AG10803 (cell line): Measurements from ENCODE around the gene PGC.

ENCODE experiments used
- DNase-seq: peaks from one replicate; pipeline ENCODE4 v3.0.0; 2010; ENCODE audit warnings: low read depth
- H3K4me3 ChIP-seq: 2 replicates; pipeline ENCODE4 v1.5.1; 2011; ENCODE audit warnings: mild to moderate bottlenecking, low read length, control low read depth
- TF ChIP-seq, protein P1 (sequence below): conservative IDR thresholded peaks from 2 replicates; pipeline ENCODE4 v1.5.1; 2011; ENCODE audit warnings: mild to moderate bottlenecking, low read length, control low read depth, inconsistent platforms

PGC gene

DNA sequence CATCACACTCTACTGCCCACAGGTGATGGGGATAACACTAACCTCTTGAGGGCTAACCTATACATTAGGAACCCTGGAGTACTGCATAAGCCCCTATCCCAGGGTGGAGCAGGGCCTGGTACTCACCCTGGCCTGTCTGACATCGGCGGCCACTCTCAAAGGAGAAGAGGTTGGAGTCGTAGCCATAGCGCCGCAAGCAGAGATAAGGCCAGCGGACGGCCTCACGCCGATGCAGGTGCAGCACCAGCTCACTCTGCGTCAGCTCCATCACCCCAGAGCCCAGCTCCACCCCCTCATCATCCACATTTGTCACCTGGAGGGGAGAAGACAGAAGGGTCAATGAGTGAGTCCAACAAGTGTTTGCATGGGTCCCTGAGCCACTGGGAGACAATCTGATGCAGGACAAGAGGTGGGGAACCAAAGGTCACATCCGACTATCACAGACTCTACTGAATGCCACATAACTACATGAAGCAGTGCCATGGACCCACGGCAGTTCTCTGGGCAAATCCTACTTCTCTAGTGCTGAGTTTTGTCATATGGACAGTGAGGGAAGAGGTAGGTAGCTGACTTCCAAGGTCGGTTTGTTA is 28.2 kb upstream of the PGC start:
- DNase-seq = no peak
- TF ChIP-seq, protein P1, sequence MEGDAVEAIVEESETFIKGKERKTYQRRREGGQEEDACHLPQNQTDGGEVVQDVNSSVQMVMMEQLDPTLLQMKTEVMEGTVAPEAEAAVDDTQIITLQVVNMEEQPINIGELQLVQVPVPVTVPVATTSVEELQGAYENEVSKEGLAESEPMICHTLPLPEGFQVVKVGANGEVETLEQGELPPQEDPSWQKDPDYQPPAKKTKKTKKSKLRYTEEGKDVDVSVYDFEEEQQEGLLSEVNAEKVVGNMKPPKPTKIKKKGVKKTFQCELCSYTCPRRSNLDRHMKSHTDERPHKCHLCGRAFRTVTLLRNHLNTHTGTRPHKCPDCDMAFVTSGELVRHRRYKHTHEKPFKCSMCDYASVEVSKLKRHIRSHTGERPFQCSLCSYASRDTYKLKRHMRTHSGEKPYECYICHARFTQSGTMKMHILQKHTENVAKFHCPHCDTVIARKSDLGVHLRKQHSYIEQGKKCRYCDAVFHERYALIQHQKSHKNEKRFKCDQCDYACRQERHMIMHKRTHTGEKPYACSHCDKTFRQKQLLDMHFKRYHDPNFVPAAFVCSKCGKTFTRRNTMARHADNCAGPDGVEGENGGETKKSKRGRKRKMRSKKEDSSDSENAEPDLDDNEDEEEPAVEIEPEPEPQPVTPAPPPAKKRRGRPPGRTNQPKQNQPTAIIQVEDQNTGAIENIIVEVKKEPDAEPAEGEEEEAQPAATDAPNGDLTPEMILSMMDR = no peak

DNA sequence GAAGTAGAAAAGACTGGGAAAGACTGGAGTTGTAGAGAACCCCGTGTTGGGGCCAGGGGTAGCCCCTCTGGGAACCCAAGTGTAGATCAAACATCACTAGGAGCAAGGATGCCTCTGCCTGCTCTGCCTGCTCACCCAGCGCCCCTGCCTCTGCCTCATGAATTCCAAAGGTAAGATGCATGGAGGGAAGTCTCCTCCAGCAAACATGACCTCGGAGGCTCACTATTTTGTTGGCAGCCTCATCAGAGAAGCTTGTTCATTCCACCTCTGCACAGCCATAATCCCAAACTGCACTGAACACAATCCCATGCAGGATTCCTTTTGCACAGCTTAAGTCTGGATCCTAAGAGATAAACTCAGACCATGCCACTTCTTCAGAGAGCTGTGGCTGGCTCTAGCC is 27.6 kb upstream of the PGC start:
- TF ChIP-seq, protein P1 = no peak
- no peak for DNase-seq
- no peak overlapping the region for H3K4me3 ChIP-seq

More for the DNA sequence above, 28.2 kb upstream of the PGC start:
- no peak overlapping the region for H3K4me3 ChIP-seq

DNA sequence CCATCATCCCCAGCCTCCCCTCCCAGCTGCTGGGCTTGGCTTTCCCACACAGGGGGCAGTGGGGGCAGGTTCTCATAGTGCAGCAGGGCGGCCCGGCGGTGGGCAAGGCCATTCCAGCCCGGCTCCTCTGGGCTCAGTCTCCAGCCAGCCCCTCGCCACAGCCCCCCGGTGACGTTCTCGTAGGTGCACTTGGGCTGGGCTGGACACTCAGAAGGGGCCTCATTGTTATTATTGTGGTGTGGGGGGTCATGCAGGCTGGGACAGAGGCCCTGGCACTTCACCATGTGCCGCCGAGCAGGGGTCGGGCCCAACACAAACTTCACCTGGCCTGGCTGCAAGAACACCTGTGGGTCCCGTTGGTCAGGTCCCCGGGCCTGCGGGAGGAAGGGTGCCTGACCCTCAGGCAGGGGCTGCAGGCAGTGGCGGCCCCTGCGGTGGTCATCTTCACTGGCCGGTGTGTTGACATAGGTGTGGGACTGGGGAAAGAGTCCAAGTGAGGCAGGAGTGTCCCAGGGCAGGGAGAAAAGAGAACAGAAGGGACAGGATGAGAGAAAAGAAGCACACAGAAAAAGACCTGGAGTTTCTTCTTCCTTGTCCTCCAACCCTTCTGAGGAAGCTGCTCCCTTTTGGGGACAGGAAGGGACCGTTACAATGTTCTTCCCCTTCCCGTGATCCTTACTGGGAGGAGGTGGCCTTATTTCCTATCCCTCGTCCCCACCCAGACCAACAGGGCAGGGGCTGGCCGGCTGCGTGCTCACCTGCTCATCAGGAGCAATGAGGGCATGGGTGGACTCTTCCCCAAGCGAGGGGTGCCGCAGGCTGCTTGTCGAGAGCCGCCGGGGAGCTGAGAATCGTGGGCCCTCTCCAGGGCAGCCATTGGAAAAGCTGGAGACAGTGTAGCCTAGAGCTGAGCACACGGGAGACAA is 24.1 kb upstream of the PGC start:
- TF ChIP-seq, protein P1 = no peak
- no peak overlapping the region for H3K4me3 ChIP-seq
- no peak for DNase-seq

DNA sequence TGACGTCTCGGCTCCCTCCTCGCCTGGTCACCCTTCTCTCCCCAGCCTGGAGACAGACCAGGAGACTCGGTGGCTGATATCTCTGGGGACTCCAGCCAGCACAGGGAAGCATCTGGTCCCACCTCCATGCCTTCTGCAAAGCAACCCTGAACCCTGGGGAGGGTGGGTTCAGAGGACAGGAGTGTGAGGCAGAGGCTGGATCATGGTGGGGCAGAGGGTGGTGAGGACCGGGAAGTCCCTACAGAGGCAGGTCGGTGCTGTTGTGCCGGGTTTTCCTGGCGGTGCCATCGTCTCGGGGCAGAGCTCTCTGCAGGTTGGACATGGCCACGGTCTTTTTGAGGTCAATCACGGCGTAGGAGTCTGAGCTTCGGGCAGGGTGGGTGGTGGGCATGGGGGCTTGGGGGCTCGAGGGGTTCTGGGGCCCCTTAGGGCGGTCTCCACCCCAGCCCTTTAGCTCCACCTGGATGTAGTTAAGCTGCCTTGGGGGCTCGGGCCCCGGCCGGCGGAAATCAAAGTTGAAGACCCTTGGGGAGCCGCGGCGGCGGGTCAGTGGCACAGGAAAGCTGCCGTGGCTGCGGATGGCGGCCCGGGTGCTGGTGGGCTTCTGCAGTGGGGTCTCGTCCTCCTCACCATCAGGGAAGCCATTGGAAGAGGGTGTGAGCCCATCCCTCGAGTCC is 23.3 kb upstream of the PGC start:
- TF ChIP-seq, protein P1 = no peak
- no peak for DNase-seq
- no peak overlapping the region for H3K4me3 ChIP-seq

DNA sequence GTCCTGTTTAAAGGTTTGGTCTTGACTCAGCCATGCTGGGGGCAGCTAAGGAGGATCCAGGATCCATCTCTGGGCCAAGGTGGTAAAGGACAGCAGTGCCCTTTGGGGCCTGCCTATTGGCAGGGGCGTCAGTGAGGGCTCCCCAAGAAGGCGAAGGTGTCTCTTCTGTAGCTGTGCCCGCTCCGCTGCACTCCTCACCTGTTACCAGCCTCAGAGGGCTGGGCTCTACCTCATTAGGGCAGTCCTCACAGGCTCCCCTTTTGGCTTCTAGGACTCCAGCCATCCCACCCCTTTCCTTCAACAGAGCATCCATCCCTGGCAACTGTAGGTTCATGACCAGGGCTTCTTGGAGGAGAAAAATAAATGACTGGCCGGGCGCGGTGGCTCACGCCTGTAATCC is 22.2 kb upstream of the PGC start:
- no peak for DNase-seq
- H3K4me3 ChIP-seq = no peak overlapping the region
- TF ChIP-seq, protein P1 = no peak

DNA sequence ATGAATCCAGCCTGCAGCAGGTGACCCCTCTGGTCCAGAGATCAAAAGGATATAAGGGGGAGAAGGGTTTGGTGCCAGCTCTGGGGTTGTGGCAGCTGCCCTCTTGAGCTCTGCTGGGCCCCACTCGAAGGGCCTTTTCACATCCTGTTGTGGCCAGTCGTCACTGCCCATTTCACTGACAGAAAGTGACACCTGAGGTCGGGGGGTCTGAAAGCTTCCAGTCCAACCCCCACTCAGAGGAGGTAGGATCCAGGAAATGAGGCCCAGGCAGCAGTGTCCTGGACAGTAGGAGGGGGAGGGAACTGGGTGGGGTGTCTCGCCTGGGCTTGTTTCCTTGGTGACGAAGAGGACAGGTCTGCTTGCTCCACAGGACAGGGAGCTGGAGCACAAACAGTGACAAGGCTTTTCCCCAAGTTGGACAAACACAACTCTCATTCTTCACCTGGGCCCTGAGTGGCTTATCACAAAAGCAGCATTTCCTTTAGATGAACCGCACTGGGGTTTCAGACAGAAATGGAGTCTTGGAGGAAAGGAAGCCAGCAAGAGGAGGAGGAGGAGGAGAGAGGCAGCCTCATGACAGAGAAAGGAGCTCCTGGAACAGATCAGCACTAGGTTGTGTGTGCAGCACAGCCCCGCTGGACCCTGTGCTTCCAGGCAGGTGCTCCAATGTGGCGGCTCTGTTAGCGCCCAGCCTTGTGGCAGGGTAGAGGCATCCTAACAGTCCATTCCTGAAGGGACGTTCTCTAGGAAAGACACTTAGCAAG is 21.5 kb upstream of the PGC start:
- no peak overlapping the region for H3K4me3 ChIP-seq
- TF ChIP-seq, protein P1 = no peak
- no peak for DNase-seq
